Natural killer cell (primary cell): ENCODE measurements around the gene DDX1. TPM values are rescaled to one million over a fixed set of nuclear protein-coding genes. Genes with fewer than 3 reads are reported as not detected.

Source experiments
- ATAC-seq, 3 donors: fragments of 150-1000 bp in 2 of 3; fragments of 200-7000 bp in 1 of 3; cut with Tn5 transposase; 1 replicate in 1 of 3; 2 replicates in 2 of 3; pipeline ENCODE4 v1.10.0; 2021; ENCODE audit warnings: mild to moderate bottlenecking in 2 of 3, moderate library complexity in 2 of 3
- DNase-seq, 2 donors: peaks; one replicate each; pipeline versions ENCODE4 v3.0.0 to v3.0.0-alpha.2; 2013 to 2021; ENCODE audit warnings: mixed read lengths in 1 of 2
- H3K27ac ChIP-seq: one replicate; pipeline ENCODE4 v1.5.1; 2013; ENCODE audit warnings: mild to moderate bottlenecking, low read length
- H3K27me3 ChIP-seq: one replicate; pipeline ENCODE4 v1.6.1; 2013; ENCODE audit warnings: low read length; ENCODE audit not compliant: control insufficient read depth, insufficient read depth
- H3K36me3 ChIP-seq: one replicate; pipeline ENCODE4 v1.6.1; 2013; ENCODE audit warnings: low read length; ENCODE audit not compliant: control insufficient read depth, insufficient read depth
- H3K4me1 ChIP-seq: one replicate; pipeline ENCODE4 v1.6.1; 2013; ENCODE audit warnings: low read length; ENCODE audit not compliant: control insufficient read depth, insufficient read depth
- H3K4me3 ChIP-seq: one replicate; pipeline ENCODE4 v1.5.1; 2013; ENCODE audit warnings: low read length
- H3K9me3 ChIP-seq: one replicate; pipeline ENCODE4 v1.6.1; 2013; ENCODE audit warnings: low read length; ENCODE audit not compliant: control insufficient read depth, insufficient read depth
- H3K27ac Mint-ChIP-seq, 2 donors: one replicate each; pipeline ENCODE4 v1.8.0; 2022; ENCODE audit warnings: mild to moderate bottlenecking in 2 of 2, mixed read lengths in 2 of 2, moderate library complexity in 1 of 2
- H3K27me3 Mint-ChIP-seq, 2 donors: one replicate each; pipeline ENCODE4 v1.8.0; 2022; ENCODE audit warnings: low read depth in 2 of 2, mixed read lengths in 2 of 2
- H3K36me3 Mint-ChIP-seq: one replicate; pipeline ENCODE4 v1.8.0; 2022; ENCODE audit warnings: mixed read lengths
- H3K4me1 Mint-ChIP-seq, 2 donors: one replicate each; pipeline ENCODE4 v1.8.0; 2022; ENCODE audit warnings: mixed read lengths in 2 of 2
- H3K4me3 Mint-ChIP-seq: one replicate; pipeline ENCODE4 v1.8.0; 2022; ENCODE audit warnings: mild to moderate bottlenecking, moderate library complexity, mixed read lengths
- H3K9me3 Mint-ChIP-seq, 2 donors: one replicate each; pipeline ENCODE4 v1.8.0; 2022; ENCODE audit warnings: mixed read lengths in 2 of 2
- CTCF ChIP-seq: fragments of 200-600 bp; IDR thresholded peaks from one replicate; pipeline ENCODE4 v1.8.0; 2022; ENCODE audit warnings: antibody characterized with exemption
- WGBS: methylation state at CpG from one replicate; pipeline ENCODE4 v1.1.7; 2013; ENCODE audit warnings: missing lambda C conversion rate; ENCODE audit not compliant: insufficient coverage; 5-methylcytosine and 5-hydroxymethylcytosine counted together
- intact Hi-C: fragments of 100-400 bp; cut with micrococcal nuclease; formaldehyde crosslinking; loops from one replicate; pipeline ENCODE4 v1.14.2; 2022
- total RNA-seq, 4 donors: library from RNA; stranded (reverse); fragments of 120-200 nt in 1 of 4; gene quantifications; one replicate each; pipeline versions ENCODE4 v1.2.3 to v1.2.4, GENCODE V29; 2013 to 2022

The DDX1 gene
- total RNA-seq, 3 donors from 2014 or later (not counting 1 experiment from before 2014, with no cell fraction given): 28.5 to 43.4 (median 37.2) TPM

GRCh38 chr2:15616429-15616828 is 24.8 kb downstream of the DDX1 start:
- H3K4me1 ChIP-seq: no peaks in the 10 kb centered on the region
- Mint-ChIP-seq H3K4me1 (peaks cover 0 to 11% of the 10 kb centered on the region in 2 donors), H3K27ac (no peak overlapping the region), H3K9me3 (no peaks in the 10 kb centered on the region), H3K4me3 (no peak overlapping the region), H3K27me3 (no peaks in the 10 kb centered on the region), H3K36me3 (no peaks in the 10 kb centered on the region)
- intact Hi-C loops: no loop called here
- no peak overlapping the region for H3K27ac ChIP-seq
- ATAC-seq (no peak), DNase-seq (no peak)
- no peaks in the 10 kb centered on the region for H3K27me3 ChIP-seq
- WGBS: 100% methylated on average over 1 of the region's 4 CpGs
- no peak for TF ChIP-seq CTCF
- H3K9me3 ChIP-seq: no peaks in the 10 kb centered on the region
- H3K4me3 ChIP-seq: no peak overlapping the region
- peaks cover 47% of the 10 kb centered on the region for H3K36me3 ChIP-seq

- DNase-seq (no peak), ATAC-seq (no peak)
- H3K4me3 ChIP-seq: no peak overlapping the region
- intact Hi-C loops: no loop called here
- Mint-ChIP-seq H3K36me3 (no peaks in the 10 kb centered on the region), H3K4me3 (no peak overlapping the region), H3K27me3 (no peaks in the 10 kb centered on the region), H3K27ac (no peak overlapping the region), H3K9me3 (no peaks in the 10 kb centered on the region), H3K4me1 (peaks cover 0 to 11% of the 10 kb centered on the region in 2 donors)
- peaks cover 53% of the 10 kb centered on the region for H3K36me3 ChIP-seq
- no peaks in the 10 kb centered on the region for H3K27me3 ChIP-seq
- no peaks in the 10 kb centered on the region for H3K9me3 ChIP-seq
- TF ChIP-seq CTCF: no peak
- no peak overlapping the region for H3K27ac ChIP-seq
- no peaks in the 10 kb centered on the region for H3K4me1 ChIP-seq
- 95% methylated on average over 3 of the region's 3 CpGs for WGBS
Observed at GRCh38 chr2:15616850-15617777, 25.4 kb downstream of the DDX1 start.

- Mint-ChIP-seq H3K27me3 (no peaks in the 10 kb centered on the region), H3K36me3 (no peaks in the 10 kb centered on the region), H3K27ac (no peak overlapping the region), H3K9me3 (no peaks in the 10 kb centered on the region), H3K4me3 (no peak overlapping the region), H3K4me1 (peaks cover 0 to 11% of the 10 kb centered on the region in 2 donors)
- Histone ChIP-seq H3K27ac (no peak overlapping the region), H3K4me3 (no peak overlapping the region), H3K4me1 (no peaks in the 10 kb centered on the region), H3K27me3 (no peaks in the 10 kb centered on the region), H3K36me3 (peaks cover 60% of the 10 kb centered on the region), H3K9me3 (no peaks in the 10 kb centered on the region)
- 95% methylated on average over 3 of the region's 4 CpGs for WGBS
- DNase-seq (no peak), ATAC-seq (no peak)
- intact Hi-C loops: no loop called here
- no peak for TF ChIP-seq CTCF
Observed at GRCh38 chr2:15617778-15618448, 26.2 kb downstream of the DDX1 start.
